GM10847 (cell line): ENCODE measurements around the gene DNAAF8.

Source experiments
- POLR2A ChIP-seq: IDR thresholded peaks from 2 replicates; pipeline ENCODE4 v1.6.1; 2011; ENCODE audit not compliant: insufficient read length; ENCODE audit errors: extremely low read depth

DNAAF8 gene

DNA sequence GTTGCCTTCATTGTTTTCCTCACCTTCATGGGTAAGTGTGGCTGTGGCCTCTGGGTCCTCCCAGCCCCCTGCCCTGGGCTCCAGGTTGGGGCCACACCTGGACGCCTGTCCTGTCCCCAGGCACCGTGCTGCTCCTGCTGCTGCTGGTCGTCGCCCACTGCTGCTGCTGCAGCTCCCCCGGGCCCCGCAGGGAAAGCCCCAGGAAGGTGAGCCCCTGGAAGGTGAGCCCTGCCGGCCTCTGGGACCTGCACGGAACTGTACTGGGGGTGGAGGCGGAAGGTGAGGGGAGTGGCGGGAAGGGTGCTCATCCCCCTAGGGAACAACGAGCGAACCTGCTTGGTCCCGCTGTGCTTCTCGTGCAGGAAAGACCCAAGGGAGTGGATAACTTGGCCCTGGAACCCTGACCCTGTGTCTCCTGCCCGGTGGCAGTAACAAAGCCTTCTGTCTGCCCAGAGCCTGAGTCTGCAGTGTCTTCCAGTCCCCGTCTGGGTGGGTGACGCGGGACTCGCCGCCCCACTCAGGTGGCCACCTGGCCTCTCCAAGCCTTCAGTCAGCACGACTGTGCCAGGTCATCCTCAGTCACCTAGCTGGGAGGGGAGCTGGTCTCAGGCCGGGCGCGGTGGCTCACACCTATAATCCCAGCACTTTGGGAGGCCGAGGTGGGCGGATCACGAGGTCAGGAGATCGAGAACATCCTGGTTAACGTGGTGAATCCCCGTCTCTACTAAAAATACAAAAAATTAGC is 61.7 kb downstream of the DNAAF8 start:
- TF ChIP-seq POLR2A: no peak

- no peak for TF ChIP-seq POLR2A
Measured at GRCh38 chr16:4796982-4797804, 62.9 kb downstream of the DNAAF8 start.

GRCh38 chr16:4797805-4798252 is 63.5 kb downstream of the DNAAF8 start:
- TF ChIP-seq POLR2A: no peak

- TF ChIP-seq POLR2A: no peak
Measured at GRCh38 chr16:4798456-4798855, 64.1 kb downstream of the DNAAF8 start.
